Aorta (tissue), 5 donors: ENCODE results near the gene FGF14. TPM values are rescaled to one million over a fixed set of nuclear protein-coding genes. Genes with fewer than 3 reads are reported as not detected.

Source experiments
- ATAC-seq: fragments of 200-7000 bp; cut with Tn5 transposase; one replicate; pipeline ENCODE4 v1.9.1; 2022; ENCODE audit warnings: moderate library complexity; ENCODE audit not compliant: low FRiP score
- DNase-seq, 2 donors: peaks; one replicate each; pipeline ENCODE4 v3.0.0-alpha.2; 2020
- H3K27ac ChIP-seq, 2 donors: one replicate each; pipeline ENCODE4 v1.5.1; 2013; ENCODE audit warnings: low read length in 2 of 2, mild to moderate bottlenecking in 2 of 2, moderate library complexity in 2 of 2, control low read depth in 1 of 2, inconsistent platforms in 1 of 2, low read depth in 1 of 2
- H3K27me3 ChIP-seq, 2 donors: one replicate each; pipeline ENCODE4 v1.6.1; 2013; ENCODE audit warnings: control low read depth in 1 of 2, low read length in 1 of 2, mild to moderate bottlenecking in 1 of 2, moderate library complexity in 1 of 2; ENCODE audit not compliant: insufficient read depth in 2 of 2, control insufficient read depth in 1 of 2
- H3K36me3 ChIP-seq, 2 donors: one replicate each; pipeline ENCODE4 v1.6.1; 2013; ENCODE audit warnings: control low read depth in 1 of 2, low read length in 1 of 2, mild to moderate bottlenecking in 1 of 2; ENCODE audit not compliant: insufficient read depth in 2 of 2, control insufficient read depth in 1 of 2
- H3K4me1 ChIP-seq, 2 donors: one replicate each; pipeline ENCODE4 v1.6.1; 2013; ENCODE audit warnings: low read length in 2 of 2, control low read depth in 1 of 2, mild to moderate bottlenecking in 1 of 2, moderate library complexity in 1 of 2; ENCODE audit not compliant: insufficient read depth in 2 of 2, control insufficient read depth in 1 of 2
- H3K4me3 ChIP-seq, 2 donors: one replicate each; pipeline ENCODE4 v1.5.1; 2013; ENCODE audit warnings: low read length in 2 of 2, control low read depth in 1 of 2, mild to moderate bottlenecking in 1 of 2
- H3K9me3 ChIP-seq: one replicate; pipeline ENCODE4 v1.6.1; 2013; ENCODE audit warnings: mild to moderate bottlenecking, low read length; ENCODE audit not compliant: control insufficient read depth
- whole genome bisulfite sequencing, 2 donors: extraction: QIAGEN DNeasy Blood & Tissue Kit; methylation state at CpG; one replicate each; pipeline ENCODE4 v1.1.7; 2013; 5-methylcytosine and 5-hydroxymethylcytosine counted together
- intact Hi-C, 2 donors: fragments of 100-400 bp; cut with DNase I; formaldehyde crosslinking; loops; one replicate each; pipeline versions ENCODE4 v1.14.2 to v1.15.0; 2022
- polyA plus RNA-seq, 2 donors: library from polyadenylated mRNA; stranded (reverse); fragments of 200-250 nt; gene quantifications; one replicate each; pipeline ENCODE4 v1.2.3, GENCODE V29; 2013
- total RNA-seq, 2 donors: library from RNA; stranded (reverse); fragmentation: NEBNext Ultra II Directional; extraction: Animal tissue kit (Norgen Biotek cat#: 25700); gene quantifications; one replicate each; pipeline ENCODE4 v1.2.1, GENCODE V29; 2021
- donor health status: healthy with polysubstance abuse.
- donor health status: Bipolar disorder and iron deficiency.
- donor health status: DM: no; HTN: no; CAD: no.
- donor health status: DM: no; HTN: no; CAD: no.
- donor health status: DM: yes; HTN: yes; CAD: no.

The FGF14 gene
- total and polyA plus RNA-seq, 4 donors, result 0.13 to 4.6 (median 0.72) TPM

GRCh38 chr13:102041544-102041943 is 360.3 kb downstream of the FGF14 start:
- Histone ChIP-seq H3K27me3 (no peaks in the 10 kb centered on the region), H3K27ac (no peak overlapping the region), H3K36me3 (no peaks in the 10 kb centered on the region), H3K4me1 (peaks cover 0 to 4% of the 10 kb centered on the region in 2 donors), H3K4me3 (no peak overlapping the region), H3K9me3 (no peaks in the 10 kb centered on the region)
- ATAC-seq, result no peak
- intact Hi-C loops, result no loop called here
- DNase-seq, result no peak

GRCh38 chr13:102040812-102041211 is 361.0 kb downstream of the FGF14 start:
- Histone ChIP-seq H3K27me3 (no peaks in the 10 kb centered on the region), H3K36me3 (no peaks in the 10 kb centered on the region), H3K4me1 (peaks cover 0 to 4% of the 10 kb centered on the region in 2 donors), H3K9me3 (no peaks in the 10 kb centered on the region), H3K4me3 (no peak overlapping the region), H3K27ac (no peak overlapping the region)
- ATAC-seq, result no peak
- intact Hi-C loops, result no loop called here
- no peak for DNase-seq
- 83 to 87% methylated on average over 2 of the region's 2 CpGs for WGBS, 2 donors

- DNase-seq, result no peak
- Histone ChIP-seq H3K27ac (no peak overlapping the region), H3K9me3 (no peaks in the 10 kb centered on the region), H3K4me1 (peaks cover 0 to 4% of the 10 kb centered on the region in 2 donors), H3K27me3 (no peaks in the 10 kb centered on the region), H3K36me3 (no peaks in the 10 kb centered on the region), H3K4me3 (no peak overlapping the region)
- 68 to 73% methylated on average over 7 of the region's 7 CpGs for WGBS, 2 donors
- intact Hi-C loops, result no loop called here
- ATAC-seq, result no peak
Measured at GRCh38 chr13:102039264-102039663, 362.6 kb downstream of the FGF14 start.

GRCh38 chr13:102038787-102039186 is 363.1 kb downstream of the FGF14 start:
- intact Hi-C loops, result no loop called here
- DNase-seq (no peak), ATAC-seq (no peak)
- no peak overlapping the region for H3K27ac ChIP-seq
- no peaks in the 10 kb centered on the region for H3K36me3 ChIP-seq
- no peaks in the 10 kb centered on the region for H3K27me3 ChIP-seq
- peaks cover 0 to 4% of the 10 kb centered on the region in 2 donors for H3K4me1 ChIP-seq
- no peaks in the 10 kb centered on the region for H3K9me3 ChIP-seq
- no peak overlapping the region for H3K4me3 ChIP-seq
- 93 to 94% methylated on average over 1 of the region's 1 CpG for WGBS, 2 donors

GRCh38 chr13:102035969-102036368 is 365.9 kb downstream of the FGF14 start:
- Histone ChIP-seq H3K36me3 (no peaks in the 10 kb centered on the region), H3K27me3 (no peaks in the 10 kb centered on the region), H3K9me3 (no peaks in the 10 kb centered on the region), H3K4me3 (no peak overlapping the region), H3K4me1 (no peaks in the 10 kb centered on the region), H3K27ac (no peak overlapping the region)
- ATAC-seq (no peak), DNase-seq (no peak)
- intact Hi-C loops, result no loop called here

GRCh38 chr13:102033857-102034331 is 368.0 kb downstream of the FGF14 start:
- H3K9me3 ChIP-seq, result no peaks in the 10 kb centered on the region
- H3K4me3 ChIP-seq, result no peak overlapping the region
- H3K27ac ChIP-seq, result no peak overlapping the region
- no peaks in the 10 kb centered on the region for H3K36me3 ChIP-seq
- H3K4me1 ChIP-seq, result no peaks in the 10 kb centered on the region
- intact Hi-C loops, result no loop called here
- H3K27me3 ChIP-seq, result no peaks in the 10 kb centered on the region
- DNase-seq (no peak), ATAC-seq (no peak)
- WGBS, 2 donors, result 82 to 83% methylated on average over 5 of the region's 5 CpGs

GRCh38 chr13:102033386-102033785 is 368.5 kb downstream of the FGF14 start:
- Histone ChIP-seq H3K27ac (no peak overlapping the region), H3K27me3 (no peaks in the 10 kb centered on the region)

GRCh38 chr13:102028868-102029267 is 373.0 kb downstream of the FGF14 start:
- Histone ChIP-seq H3K27ac (no peak overlapping the region), H3K4me3 (no peak overlapping the region), H3K36me3 (no peaks in the 10 kb centered on the region), H3K4me1 (no peaks in the 10 kb centered on the region), H3K27me3 (no peaks in the 10 kb centered on the region), H3K9me3 (no peaks in the 10 kb centered on the region)
- DNase-seq (no peak), ATAC-seq (no peak)
- 51 to 60% methylated on average over 5 of the region's 5 CpGs for WGBS, 2 donors
- intact Hi-C loops, result no loop called here

More at GRCh38 chr13:102033386-102033785, 368.5 kb downstream of the FGF14 start:
- DNase-seq (no peak), ATAC-seq (no peak)
- intact Hi-C loops, result no loop called here
- H3K36me3 ChIP-seq, result no peaks in the 10 kb centered on the region
- H3K4me1 ChIP-seq, result no peaks in the 10 kb centered on the region
- 92 to 93% methylated on average over 7 of the region's 7 CpGs for WGBS, 2 donors
- no peak overlapping the region for H3K4me3 ChIP-seq
- H3K9me3 ChIP-seq, result no peaks in the 10 kb centered on the region

- H3K9me3 ChIP-seq, result no peaks in the 10 kb centered on the region
- intact Hi-C loops, result no loop called here
- WGBS, 2 donors, result 70 to 80% methylated on average over 4 of the region's 4 CpGs
Measured at GRCh38 chr13:102028206-102028605, 373.6 kb downstream of the FGF14 start.

More at GRCh38 chr13:102028206-102028605, 373.6 kb downstream of the FGF14 start:
- no peak overlapping the region for H3K4me3 ChIP-seq
- ATAC-seq, result no peak
- no peak for DNase-seq
- no peaks in the 10 kb centered on the region for H3K4me1 ChIP-seq
- no peak overlapping the region for H3K27ac ChIP-seq
- no peaks in the 10 kb centered on the region for H3K27me3 ChIP-seq
- H3K36me3 ChIP-seq, result no peaks in the 10 kb centered on the region
